ENCODE measurements around the gene MPND.

The MPND gene

DNA sequence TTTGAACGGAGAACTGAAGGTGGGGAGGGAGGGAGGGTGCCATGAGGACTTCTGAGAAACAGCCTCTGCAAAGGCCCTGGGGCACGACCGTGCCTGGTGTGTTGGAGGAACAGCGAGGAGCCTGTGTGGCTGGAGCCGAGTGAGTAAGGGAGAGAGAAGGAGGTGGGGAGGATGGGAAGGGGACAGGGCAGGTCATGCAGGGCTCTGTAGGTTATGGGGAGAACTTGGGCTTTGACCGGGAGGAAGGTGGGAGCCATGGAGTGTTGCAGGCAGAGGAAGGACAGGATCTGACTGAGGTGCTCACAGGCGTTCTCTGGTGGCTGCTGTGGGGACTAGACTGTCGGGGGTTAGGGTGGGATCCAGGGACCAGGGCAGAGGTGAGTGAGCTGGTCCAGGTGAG is 6.7 kb downstream of the MPND start:
- FAIRE-seq = no peak

DNA sequence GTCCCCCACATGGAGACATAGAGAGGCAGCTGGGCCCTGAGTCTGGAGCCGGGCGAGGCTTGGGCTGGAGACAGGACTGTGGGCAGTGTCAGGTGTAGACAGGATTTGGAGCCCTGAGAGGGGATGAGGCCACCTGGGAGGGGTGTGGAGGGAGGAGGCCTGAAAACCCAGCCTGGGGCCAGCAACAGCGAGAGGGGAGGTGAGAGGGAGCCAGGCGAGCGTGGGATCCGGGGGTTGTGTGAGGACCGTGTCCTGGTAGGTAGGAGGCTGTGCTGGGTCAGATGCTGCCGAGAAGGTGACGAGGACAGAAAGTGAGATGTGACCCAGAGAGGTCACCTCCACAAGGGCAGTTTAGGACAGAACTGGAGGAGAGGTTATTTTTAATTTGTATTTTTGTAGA is 7.4 kb downstream of the MPND start:
- no peak for FAIRE-seq

- no peak for FAIRE-seq
Observed at GRCh38 chr19:4352701-4353121, 9.3 kb downstream of the MPND start.

DNA sequence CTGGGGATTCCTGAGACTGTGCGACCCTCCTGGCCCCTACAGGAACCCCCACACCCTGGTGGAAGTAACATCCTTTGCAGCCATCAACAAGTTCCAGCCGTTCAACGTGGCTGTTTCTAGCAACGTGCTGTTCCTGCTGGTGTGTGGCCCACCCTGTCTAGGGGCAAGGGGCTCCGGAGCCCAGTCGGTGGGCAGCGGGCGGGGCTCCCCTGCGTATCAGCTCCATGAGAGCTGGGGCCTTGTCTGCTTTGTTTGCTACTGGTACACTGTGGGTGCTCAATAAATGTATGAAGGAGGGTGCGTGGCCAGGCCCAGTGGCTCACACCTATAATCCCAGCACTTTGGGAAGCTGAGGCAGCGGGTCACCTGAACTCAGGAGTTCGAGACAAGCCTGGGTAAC is 10.9 kb downstream of the MPND start:
- FAIRE-seq = no peak

DNA sequence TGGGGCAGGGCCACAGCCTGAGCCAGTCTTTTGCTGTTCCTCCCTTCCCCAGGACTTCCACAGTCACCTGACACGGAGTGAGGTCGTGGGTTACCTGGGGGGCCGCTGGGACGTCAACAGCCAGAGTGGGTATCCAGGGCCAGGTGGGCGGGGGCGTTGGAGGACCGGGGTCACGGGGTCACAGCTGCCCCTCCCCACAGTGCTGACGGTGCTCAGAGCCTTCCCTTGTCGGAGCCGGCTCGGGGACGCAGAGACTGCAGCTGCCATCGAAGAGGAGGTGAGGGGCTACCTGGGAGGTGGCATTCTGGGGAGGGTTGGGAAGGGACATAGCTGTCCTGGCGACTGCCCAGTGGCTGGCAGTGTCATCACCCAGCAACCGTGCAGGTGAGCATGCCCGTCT is 11.5 kb downstream of the MPND start:
- no peak for FAIRE-seq

DNA sequence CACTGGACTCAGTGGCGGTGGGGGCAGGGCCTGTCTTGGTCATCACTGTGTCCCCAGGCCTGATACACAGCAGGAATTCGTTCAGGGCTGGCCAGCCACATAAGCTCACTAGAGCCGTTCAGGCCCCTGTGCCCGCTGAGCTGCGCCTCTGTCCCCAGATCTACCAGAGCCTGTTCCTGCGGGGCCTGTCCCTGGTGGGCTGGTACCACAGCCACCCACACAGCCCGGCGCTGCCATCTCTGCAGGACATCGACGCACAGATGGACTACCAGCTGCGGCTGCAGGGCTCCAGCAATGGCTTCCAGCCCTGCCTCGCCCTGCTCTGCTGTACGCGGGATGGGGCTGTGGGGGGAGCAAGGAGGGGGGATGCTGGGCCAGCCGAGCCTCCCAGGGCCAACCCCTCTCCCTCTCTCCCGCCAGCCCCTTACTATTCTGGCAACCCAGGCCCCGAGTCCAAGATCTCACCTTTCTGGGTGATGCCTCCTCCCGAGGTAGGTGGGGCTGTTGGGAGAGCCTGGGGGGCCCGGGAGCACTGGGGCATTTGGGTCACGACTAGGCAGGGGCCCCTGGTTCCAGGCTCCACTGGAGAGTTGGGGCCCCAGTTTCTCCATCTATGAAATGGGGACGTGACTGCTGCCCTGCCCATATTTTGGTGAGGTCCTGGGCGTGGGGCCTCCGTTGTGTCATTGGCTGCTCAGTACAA is 13.9 kb downstream of the MPND start:
- FAIRE-seq = no peak

DNA sequence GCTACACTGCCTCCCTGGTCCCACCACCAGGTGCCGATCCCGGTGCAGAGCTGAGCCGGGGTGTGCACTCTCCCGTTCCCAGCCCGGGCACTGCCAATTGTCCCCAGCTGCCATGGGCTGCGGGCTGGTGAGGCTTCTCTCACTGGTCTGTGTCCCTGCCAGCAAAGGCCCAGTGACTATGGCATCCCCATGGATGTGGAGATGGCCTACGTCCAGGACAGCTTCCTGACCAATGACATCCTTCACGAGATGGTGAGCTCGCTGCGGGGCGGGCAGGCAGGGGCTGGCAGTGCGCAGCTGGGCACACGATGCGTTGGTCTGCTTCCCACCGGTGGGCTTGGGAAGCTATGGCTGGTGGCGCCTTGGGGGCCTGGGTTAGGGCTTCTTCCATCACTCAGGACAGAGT is 14.6 kb downstream of the MPND start:
- FAIRE-seq = no peak

GRCh38 chr19:4358709-4359626 is 15.6 kb downstream of the MPND start:
- no peak for FAIRE-seq

DNA sequence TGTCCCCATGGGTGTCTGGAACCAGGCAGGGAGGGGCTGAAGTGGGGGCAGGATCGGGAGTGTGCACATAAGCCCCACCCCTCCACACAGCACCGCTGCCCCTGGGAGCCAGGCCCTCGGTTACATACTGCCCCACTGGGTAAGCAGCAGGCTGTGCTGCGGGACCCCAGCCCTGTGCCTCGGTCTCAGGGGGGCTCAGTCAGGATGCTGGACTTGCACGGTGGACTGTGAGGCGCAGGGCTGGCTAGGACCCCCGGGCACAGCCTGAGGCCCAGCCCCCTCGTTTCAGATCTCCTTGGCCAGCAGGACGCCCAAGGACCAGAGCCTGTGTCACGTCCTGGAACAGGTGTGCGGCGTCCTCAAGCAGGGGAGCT is 16.3 kb downstream of the MPND start:
- no peak for FAIRE-seq

GRCh38 chr19:4360081-4360569 is 16.8 kb downstream of the MPND start:
- FAIRE-seq = no peak

DNA sequence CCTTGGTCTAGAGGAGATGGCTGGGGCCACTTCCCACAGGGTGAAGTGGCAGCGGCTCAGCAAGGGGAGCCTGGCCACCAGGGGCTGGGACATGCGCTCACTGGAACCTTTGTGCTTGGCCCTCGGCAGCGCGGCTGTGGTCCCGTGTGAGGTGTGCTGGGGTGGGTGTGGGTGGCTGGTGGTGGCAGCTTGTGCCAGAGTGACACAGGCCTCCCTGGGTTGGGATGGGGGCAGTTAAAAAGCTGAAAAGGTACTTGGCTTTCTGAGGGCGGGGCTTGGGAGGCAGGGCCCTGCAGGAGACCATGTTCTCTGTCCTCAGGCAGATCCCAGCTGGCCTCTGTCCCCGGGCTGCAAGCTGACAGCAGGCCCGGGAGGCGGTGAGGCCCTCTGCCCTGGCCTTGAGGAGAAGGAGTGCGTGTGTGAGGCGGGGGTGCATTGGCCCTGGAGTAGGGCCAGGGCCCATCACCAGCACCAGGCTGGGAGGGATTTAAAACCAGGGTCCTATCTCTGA is 17.3 kb downstream of the MPND start:
- no peak for FAIRE-seq

- FAIRE-seq = no peak
Observed at GRCh38 chr19:4361152-4362046, 18.0 kb downstream of the MPND start.

DNA sequence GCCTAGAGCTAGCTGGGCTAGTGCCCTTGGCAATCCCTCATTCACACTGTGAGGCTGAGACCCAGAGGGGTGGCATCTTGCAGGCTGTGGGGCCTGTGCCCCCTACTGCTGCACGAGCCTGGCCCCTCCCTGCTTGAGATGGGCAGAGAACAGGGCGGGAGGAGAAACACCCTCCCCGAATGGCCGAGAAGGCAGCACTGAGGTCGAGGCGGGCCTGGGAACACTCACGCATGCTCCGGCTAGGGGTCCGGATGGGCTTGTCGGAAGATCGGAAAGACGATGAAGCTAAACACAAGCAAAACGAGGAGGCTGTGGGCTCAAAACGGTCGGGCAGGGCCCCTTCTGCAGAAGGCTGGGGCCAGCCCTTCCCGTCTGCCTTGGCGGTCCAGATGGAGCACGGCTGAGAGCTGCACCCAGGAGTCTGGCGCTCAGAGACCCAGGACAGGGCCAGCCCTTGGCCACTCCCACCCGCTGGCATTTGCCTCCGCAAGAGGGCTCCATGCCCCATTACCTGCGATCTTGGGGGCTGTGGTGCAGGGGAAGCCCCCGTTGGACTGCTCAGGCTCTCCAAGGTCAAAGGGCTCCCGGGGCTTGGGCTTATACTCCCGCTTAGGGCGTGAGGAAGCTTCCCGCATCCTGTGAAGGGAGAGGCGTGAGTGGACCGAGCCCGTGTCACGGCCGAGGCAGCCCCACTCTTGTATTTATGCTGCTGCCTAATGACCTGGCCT is 18.9 kb downstream of the MPND start:
- no peak for FAIRE-seq

DNA sequence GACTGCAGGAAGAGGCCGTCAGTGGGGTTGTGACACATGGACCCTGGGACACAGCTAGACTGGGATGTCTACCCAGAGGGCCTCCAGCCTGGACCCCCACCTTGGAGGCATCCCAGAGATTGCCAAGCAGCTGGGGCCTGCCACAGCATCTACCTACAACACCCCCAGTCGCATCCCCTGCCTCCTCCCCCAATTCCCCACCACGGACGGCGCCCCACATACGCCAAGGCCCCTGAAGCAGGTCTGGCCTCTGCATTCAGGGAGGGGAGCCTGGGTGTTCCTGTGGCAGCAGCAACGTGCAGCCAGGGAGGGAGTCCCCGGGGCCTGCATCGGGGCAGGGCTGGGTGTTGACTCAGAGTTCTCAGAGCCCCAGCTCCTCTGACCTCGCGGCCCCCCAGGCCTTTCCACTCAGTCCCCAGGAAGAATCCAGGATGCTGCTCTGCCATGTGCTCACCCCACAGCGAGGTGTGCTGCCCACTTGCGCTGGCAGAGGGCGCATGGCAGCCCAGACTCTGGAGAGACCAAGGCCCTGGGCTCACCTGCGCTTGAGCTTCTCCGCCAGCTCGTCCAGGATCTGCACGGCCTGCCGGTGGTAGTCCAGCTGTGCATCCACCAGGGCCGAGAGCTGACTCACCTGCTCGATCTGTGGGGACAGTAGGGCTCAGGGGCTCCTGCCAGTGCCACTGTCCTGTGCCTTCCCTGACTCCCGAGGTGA is 19.6 kb downstream of the MPND start:
- FAIRE-seq = no peak

GRCh38 chr19:4363571-4364304 is 20.4 kb downstream of the MPND start:
- FAIRE-seq = no peak

- FAIRE-seq = no peak
Observed at GRCh38 chr19:4365341-4365740, 22.0 kb downstream of the MPND start.

- FAIRE-seq = no peak
Observed at GRCh38 chr19:4365791-4366665, 22.7 kb downstream of the MPND start.

GRCh38 chr19:4366666-4367335 is 23.4 kb downstream of the MPND start:
- no peak for FAIRE-seq

GRCh38 chr19:4367336-4367723 is 24.0 kb downstream of the MPND start:
- no peak for FAIRE-seq

All from TTC549 (cell line).